Osteoblast (primary cell): ENCODE data around the gene GLT6D1. TPM values are rescaled to one million over a fixed set of nuclear protein-coding genes. Genes with fewer than 3 reads are reported as not detected.

Source experiments
- DNase-seq: peaks from one replicate; pipeline ENCODE4 v3.0.0; 2011; ENCODE audit warnings: low spot score, mixed read lengths; ENCODE audit not compliant: insufficient read length; ENCODE audit errors: missing footprints
- H2AFZ ChIP-seq: 2 replicates; pipeline ENCODE4 v1.6.0; 2011; ENCODE audit warnings: mild to moderate bottlenecking, low read length
- H3K27ac ChIP-seq: 2 replicates; pipeline ENCODE4 v1.5.1; 2011; ENCODE audit warnings: mild to moderate bottlenecking, low read depth, low read length, moderate library complexity
- H3K27me3 ChIP-seq: 2 replicates; pipeline ENCODE4 v1.6.0; 2012; ENCODE audit warnings: mild to moderate bottlenecking, control low read depth, inconsistent platforms, low read length, moderate library complexity; ENCODE audit not compliant: insufficient read depth
- H3K36me3 ChIP-seq: 2 replicates; pipeline ENCODE4 v1.5.1; 2011; ENCODE audit warnings: mild to moderate bottlenecking, low read length, control low read depth, moderate library complexity; ENCODE audit not compliant: insufficient read depth
- H3K4me1 ChIP-seq: 2 replicates; pipeline ENCODE4 v1.5.1; 2011; ENCODE audit warnings: mild to moderate bottlenecking, low read length, control low read depth, moderate library complexity; ENCODE audit not compliant: insufficient read depth
- H3K4me2 ChIP-seq: 2 replicates; pipeline ENCODE4 v1.6.0; 2011; ENCODE audit warnings: mild to moderate bottlenecking, low read length; ENCODE audit not compliant: insufficient read depth
- H3K4me3 ChIP-seq: fragments of 200-600 bp; sonication (generic); 3 replicates; pipeline ENCODE4 v1.5.1; 2012; ENCODE audit warnings: mild to moderate bottlenecking, low read length, inconsistent platforms; ENCODE audit not compliant: insufficient read depth
- H3K79me2 ChIP-seq: 2 replicates; pipeline ENCODE4 v1.6.0; 2012; ENCODE audit warnings: mild to moderate bottlenecking, low read length, control low read depth, inconsistent platforms; ENCODE audit not compliant: insufficient read depth
- H3K9me3 ChIP-seq: 2 replicates; pipeline ENCODE4 v1.5.1; 2011; ENCODE audit warnings: low read depth, low read length, control low read depth
- H4K20me1 ChIP-seq: 2 replicates; pipeline ENCODE4 v1.6.0; 2012; ENCODE audit warnings: mild to moderate bottlenecking, low read length, control low read depth; ENCODE audit not compliant: insufficient read depth
- total RNA-seq: library from RNA; depleted of rRNA; stranded (reverse); fragments of >200 nt; gene quantifications from 2 replicates; pipeline ENCODE4 v1.2.3, GENCODE V29; 2012
- TF ChIP-seq, protein P1 (sequence below): IDR thresholded peaks from 2 replicates; pipeline ENCODE4 v1.5.1; 2011; ENCODE audit warnings: mild to moderate bottlenecking, low read depth, low read length, moderate library complexity; ENCODE audit errors: extremely low read depth

Gene GLT6D1
- total RNA-seq, 1 donor, result not detected

- Histone ChIP-seq H4K20me1 (no peaks in the 10 kb centered on the region), H3K27me3 (peaks cover 2% of the 10 kb centered on the region), H3K9me3 (no peaks in the 10 kb centered on the region), H3K4me1 (no peaks in the 10 kb centered on the region), H3K4me3 (no peak overlapping the region), H3K79me2 (no peaks in the 10 kb centered on the region), H3K27ac (no peak overlapping the region), H3K36me3 (no peaks in the 10 kb centered on the region), H3K4me2 (no peak overlapping the region), H2AFZ (no peak overlapping the region)
- DNase-seq, result peak; percentile 78
- TF ChIP-seq, protein P1, sequence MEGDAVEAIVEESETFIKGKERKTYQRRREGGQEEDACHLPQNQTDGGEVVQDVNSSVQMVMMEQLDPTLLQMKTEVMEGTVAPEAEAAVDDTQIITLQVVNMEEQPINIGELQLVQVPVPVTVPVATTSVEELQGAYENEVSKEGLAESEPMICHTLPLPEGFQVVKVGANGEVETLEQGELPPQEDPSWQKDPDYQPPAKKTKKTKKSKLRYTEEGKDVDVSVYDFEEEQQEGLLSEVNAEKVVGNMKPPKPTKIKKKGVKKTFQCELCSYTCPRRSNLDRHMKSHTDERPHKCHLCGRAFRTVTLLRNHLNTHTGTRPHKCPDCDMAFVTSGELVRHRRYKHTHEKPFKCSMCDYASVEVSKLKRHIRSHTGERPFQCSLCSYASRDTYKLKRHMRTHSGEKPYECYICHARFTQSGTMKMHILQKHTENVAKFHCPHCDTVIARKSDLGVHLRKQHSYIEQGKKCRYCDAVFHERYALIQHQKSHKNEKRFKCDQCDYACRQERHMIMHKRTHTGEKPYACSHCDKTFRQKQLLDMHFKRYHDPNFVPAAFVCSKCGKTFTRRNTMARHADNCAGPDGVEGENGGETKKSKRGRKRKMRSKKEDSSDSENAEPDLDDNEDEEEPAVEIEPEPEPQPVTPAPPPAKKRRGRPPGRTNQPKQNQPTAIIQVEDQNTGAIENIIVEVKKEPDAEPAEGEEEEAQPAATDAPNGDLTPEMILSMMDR, result no peak
Observed at GRCh38 chr9:135607401-135608293, 31.7 kb downstream of the GLT6D1 start.

DNA sequence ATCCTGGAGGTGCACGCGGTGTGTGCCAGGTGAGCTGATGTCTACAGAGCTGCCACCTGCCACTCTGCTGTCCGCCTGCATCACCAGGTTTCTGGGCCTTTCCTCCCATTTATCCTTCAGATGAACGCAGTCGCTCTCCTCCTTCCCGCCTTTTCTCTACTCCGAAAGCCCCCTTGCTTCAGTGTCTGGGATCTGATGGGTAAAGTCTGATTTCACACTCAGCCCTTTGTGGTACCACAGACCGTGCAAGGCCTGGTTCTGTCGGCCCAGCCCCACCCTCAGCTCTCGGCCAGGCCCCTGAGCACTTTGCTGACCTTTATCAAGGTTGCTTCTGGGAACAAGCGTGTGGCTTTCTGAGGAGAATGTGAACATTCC, 32.5 kb downstream of the GLT6D1 start:
- Histone ChIP-seq H3K79me2 (no peaks in the 10 kb centered on the region), H4K20me1 (no peaks in the 10 kb centered on the region), H3K4me1 (no peaks in the 10 kb centered on the region), H3K9me3 (no peaks in the 10 kb centered on the region), H3K27ac (no peak overlapping the region), H3K4me3 (no peak overlapping the region), H2AFZ (no peak overlapping the region), H3K36me3 (no peaks in the 10 kb centered on the region), H3K4me2 (no peak overlapping the region), H3K27me3 (peaks cover 2% of the 10 kb centered on the region)
- TF ChIP-seq, protein P1, result no peak
- DNase-seq, result peak; percentile 21

- Histone ChIP-seq H3K4me2 (no peak overlapping the region), H3K4me3 (no peak overlapping the region), H3K27me3 (peaks cover 2% of the 10 kb centered on the region), H3K79me2 (no peaks in the 10 kb centered on the region), H3K4me1 (no peaks in the 10 kb centered on the region), H3K36me3 (no peaks in the 10 kb centered on the region), H4K20me1 (no peaks in the 10 kb centered on the region), H2AFZ (no peak overlapping the region), H3K27ac (no peak overlapping the region), H3K9me3 (no peaks in the 10 kb centered on the region)
- TF ChIP-seq, protein P1, result no peak
- peak; percentile 42 for DNase-seq
Observed at GRCh38 chr9:135605238-135605781, 34.0 kb downstream of the GLT6D1 start.
